Astrocyte of the spinal cord (primary cell): ENCODE data around the gene COL28A1.

Experiments
- DNase-seq: peaks from one replicate; pipeline ENCODE4 v3.0.0; 2011; ENCODE audit warnings: low read depth, low spot score
- H3K4me3 ChIP-seq: 2 replicates; pipeline ENCODE4 v1.5.1; 2011; ENCODE audit warnings: low read depth, mild to moderate bottlenecking, low read length, moderate library complexity
- in situ Hi-C: cut with HindIII; loops from 2 replicates; pipeline ENCODE4 v1.10.0; 2017; ENCODE audit warnings: low sequenced_read_pairs
- TF ChIP-seq, protein P1 (sequence below): IDR thresholded peaks from 2 replicates; pipeline ENCODE4 v1.5.1; 2012; ENCODE audit warnings: low read depth, mild to moderate bottlenecking, low read length, inconsistent platforms

Gene COL28A1

DNA sequence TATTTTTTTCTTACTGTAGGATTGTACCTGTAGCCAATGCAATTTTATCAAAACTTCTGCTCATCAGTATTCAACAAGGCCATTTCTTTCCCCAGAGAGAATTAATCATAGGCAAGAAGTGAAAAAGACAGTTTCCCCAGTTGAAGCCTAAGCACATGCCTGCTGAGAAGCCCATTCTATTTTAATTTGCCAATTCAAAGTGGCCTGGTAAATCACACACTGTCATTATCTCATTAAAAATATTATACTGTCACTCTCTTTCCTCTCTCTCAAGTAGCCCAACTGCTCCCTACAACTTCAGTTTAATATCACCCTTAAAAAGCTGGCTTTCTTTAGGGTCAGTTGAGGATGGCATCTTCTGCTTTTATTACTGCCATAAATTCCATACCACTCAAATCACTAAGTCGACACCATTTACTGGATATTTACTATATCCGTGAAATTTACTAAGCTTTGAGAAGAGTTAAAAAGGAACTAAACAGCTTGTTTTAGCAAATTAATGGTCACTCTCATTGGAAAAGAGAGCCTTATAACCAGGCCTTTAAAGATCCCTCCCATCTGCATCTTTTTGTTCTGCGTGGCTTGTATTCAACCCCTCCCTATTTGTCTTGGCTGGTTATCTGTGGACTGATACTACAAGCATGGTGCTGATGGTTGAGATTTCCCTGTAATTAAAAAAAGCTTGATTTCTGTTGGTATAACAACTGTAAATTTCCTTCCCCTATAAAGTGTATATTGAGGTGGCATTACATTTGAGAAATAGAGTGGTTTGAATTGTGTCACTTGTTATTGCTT is 30.6 kb downstream of the COL28A1 start:
- in situ Hi-C loops = no loop called here
- TF ChIP-seq, protein P1, sequence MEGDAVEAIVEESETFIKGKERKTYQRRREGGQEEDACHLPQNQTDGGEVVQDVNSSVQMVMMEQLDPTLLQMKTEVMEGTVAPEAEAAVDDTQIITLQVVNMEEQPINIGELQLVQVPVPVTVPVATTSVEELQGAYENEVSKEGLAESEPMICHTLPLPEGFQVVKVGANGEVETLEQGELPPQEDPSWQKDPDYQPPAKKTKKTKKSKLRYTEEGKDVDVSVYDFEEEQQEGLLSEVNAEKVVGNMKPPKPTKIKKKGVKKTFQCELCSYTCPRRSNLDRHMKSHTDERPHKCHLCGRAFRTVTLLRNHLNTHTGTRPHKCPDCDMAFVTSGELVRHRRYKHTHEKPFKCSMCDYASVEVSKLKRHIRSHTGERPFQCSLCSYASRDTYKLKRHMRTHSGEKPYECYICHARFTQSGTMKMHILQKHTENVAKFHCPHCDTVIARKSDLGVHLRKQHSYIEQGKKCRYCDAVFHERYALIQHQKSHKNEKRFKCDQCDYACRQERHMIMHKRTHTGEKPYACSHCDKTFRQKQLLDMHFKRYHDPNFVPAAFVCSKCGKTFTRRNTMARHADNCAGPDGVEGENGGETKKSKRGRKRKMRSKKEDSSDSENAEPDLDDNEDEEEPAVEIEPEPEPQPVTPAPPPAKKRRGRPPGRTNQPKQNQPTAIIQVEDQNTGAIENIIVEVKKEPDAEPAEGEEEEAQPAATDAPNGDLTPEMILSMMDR = no peak
- DNase-seq = no peak
- H3K4me3 ChIP-seq = no peak overlapping the region

DNA sequence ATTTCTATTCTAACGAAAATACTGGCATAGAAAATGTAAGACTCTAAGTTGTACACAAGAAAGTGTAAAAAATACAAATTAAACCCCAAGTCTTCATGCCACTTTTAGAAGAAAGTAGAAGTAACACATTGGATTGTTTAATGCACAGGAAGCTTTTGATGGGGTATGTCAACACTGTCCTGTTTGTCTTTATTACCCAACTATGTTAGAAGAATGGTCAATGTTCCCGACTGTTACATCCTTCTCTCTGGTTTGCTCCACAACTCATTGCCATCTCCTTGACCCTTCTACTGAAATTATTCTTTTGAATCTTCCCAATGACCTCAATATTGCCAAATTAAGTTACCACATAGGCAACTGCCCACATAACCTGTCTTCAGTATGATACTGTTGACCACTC is 35.8 kb downstream of the COL28A1 start:
- TF ChIP-seq, protein P1 = no peak
- in situ Hi-C loops = no loop called here
- no peak for DNase-seq
- no peak overlapping the region for H3K4me3 ChIP-seq

DNA sequence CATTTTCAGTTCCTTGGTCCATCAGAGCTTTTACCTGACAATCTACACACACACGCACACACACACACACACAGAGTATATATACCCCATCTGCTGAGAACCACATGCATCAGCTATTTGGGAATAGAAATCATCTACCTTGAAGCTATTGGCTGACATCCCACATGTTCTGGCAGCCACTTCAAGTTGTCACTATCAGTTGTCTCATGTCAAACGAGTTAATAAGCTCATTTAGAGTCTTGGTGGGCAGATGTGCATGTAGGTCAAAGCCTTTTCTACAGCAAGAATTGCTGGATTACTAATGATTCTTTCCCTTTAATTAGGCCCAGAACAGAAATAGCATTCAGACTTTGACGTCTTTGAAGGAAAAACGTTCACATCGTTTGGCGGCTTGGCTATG is 36.8 kb downstream of the COL28A1 start:
- no peak for DNase-seq
- TF ChIP-seq, protein P1 = no peak
- no peak overlapping the region for H3K4me3 ChIP-seq
- in situ Hi-C loops = no loop called here

DNA sequence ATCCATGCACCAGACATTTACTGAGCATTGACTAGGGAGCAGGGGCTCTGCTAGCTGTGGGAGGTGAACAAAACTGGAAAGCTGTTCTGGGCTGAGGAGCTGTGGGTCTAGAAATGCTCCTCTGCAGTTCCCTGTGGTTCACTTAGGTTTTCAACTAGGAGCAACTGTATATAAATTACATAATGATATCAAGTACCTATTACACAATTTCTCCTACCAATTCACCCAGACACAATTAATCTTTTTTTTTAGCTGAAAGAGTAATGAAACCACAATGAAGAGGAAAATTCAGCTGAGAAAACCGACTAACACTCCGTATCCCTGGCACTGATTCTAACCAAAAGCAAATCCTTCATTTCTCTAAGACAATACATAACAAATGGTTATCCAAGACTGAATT is 39.4 kb downstream of the COL28A1 start:
- DNase-seq = no peak
- no peak overlapping the region for H3K4me3 ChIP-seq
- in situ Hi-C loops = no loop called here
- TF ChIP-seq, protein P1 = no peak

DNA sequence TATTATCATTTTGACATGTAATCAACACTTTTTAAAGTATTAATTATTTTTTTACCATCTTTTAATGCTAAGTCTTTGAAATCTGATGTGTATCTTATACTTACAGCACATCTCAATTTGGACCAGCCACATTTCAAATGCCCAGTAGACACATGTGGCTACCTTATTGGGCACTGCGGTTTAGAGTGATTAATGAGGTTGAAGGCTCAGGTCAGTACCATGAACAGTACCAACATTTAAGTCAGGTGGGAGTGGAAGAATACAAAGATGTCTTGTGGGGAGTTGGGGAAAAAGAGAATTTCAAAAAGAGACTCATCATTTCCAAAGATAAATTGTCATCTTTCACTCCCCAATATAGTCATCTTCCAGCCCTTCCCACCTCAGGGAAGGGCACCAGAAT is 40.5 kb downstream of the COL28A1 start:
- in situ Hi-C loops = no loop called here
- TF ChIP-seq, protein P1 = no peak
- H3K4me3 ChIP-seq = no peak overlapping the region
- DNase-seq = no peak

DNA sequence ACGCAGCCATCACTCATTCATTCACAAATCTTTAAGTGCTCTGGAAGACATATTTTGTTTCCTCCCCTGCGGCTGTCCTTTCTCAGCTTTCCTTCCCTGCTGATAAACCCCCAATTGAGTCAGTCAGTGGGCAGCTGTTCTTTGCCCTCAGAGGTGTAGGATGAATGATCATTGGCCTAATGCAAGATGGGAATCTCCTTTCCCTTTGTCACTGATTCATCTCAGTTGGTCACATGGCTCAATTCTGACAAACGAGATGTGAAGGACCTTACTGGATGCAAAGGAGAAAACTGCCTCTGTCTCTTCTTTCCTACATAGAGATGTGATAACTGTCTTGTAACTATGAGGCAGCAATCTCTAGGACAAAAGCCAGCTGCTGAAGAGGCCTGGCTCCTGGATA is 44.6 kb downstream of the COL28A1 start:
- no peak for DNase-seq
- in situ Hi-C loops = no loop called here
- TF ChIP-seq, protein P1 = no peak

DNA sequence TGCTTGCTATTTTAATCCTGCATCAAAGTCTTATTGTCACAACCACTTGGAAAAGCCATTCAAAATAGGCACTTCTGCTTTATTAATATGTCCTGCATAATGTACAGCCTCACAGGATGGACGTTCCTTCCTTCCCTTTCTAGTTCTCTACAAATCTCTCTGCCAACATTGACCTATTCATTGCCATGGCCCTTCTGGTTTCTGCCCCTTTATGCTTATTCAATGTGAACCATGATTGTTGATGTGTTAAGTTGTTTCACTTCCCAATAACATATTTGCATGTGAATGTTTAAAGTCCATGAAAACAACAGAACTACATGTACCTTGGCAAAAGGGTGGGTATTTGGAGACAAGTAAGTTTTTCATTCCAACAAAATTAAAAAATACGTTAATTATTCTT is 45.7 kb downstream of the COL28A1 start:
- in situ Hi-C loops = no loop called here
- no peak for DNase-seq
- H3K4me3 ChIP-seq = no peak overlapping the region
- TF ChIP-seq, protein P1 = no peak

More for the DNA sequence above, 44.6 kb downstream of the COL28A1 start:
- no peak overlapping the region for H3K4me3 ChIP-seq
